ENCODE data around the gene C1orf105.
A peak's percentile ranks its signal among the peaks of the same experiment; 100 is the strongest.

C1orf105 gene

GRCh38 chr1:172451002-172451443, 30.5 kb downstream of the C1orf105 start (continued):
- TF ChIP-seq ZNF354C (tag by site-specific recombination; IDR thresholded peaks at IDR 0.05; ENCODE audit: borderline replicate concordance, low read depth) = no peak
- no peak for TF ChIP-seq ZNF585B (tag by site-specific recombination; IDR thresholded peaks at IDR 0.05)
- no peak for TF ChIP-seq WT1 (tag by site-specific recombination; IDR thresholded peaks at IDR 0.05)
- no peak for TF ChIP-seq ZBTB26 (tag by site-specific recombination; optimal IDR thresholded peaks at IDR 0.05)
- peak; percentile 84 for TF ChIP-seq ZNF398 (tag by site-specific recombination; IDR thresholded peaks at IDR 0.05)
- no peak for TF ChIP-seq ZNF558 (tag by site-specific recombination; IDR thresholded peaks at IDR 0.05)
- no peak for TF ChIP-seq ZNF23 (tag by site-specific recombination; IDR thresholded peaks at IDR 0.05; ENCODE audit: borderline replicate concordance)
- TF ChIP-seq ZBTB7A (tag by site-specific recombination; IDR thresholded peaks at IDR 0.05; ENCODE audit: low read depth) = no peak
- TF ChIP-seq ZNF169 (tag by site-specific recombination; IDR thresholded peaks at IDR 0.05) = no peak
- no peak for TF ChIP-seq ZIC2 (tag by site-specific recombination; IDR thresholded peaks at IDR 0.05)
- no peak for TF ChIP-seq ZSCAN16 (tag by site-specific recombination; IDR thresholded peaks at IDR 0.05)
- no peak for TF ChIP-seq ZNF24 (tag by site-specific recombination; IDR thresholded peaks at IDR 0.05)
- TF ChIP-seq ZNF677 (tag by site-specific recombination; IDR thresholded peaks at IDR 0.05) = no peak
- no peak for TF ChIP-seq ZNF404 (tag by site-specific recombination; IDR thresholded peaks at IDR 0.05)
- TF ChIP-seq ZNF571 (tag by site-specific recombination; IDR thresholded peaks at IDR 0.05) = no peak
- TF ChIP-seq TRIM28 (IDR thresholded peaks at IDR 0.05; ENCODE audit: borderline replicate concordance, low read length) = no peak
- no peak for TF ChIP-seq ZNF214 (tag by site-specific recombination; IDR thresholded peaks at IDR 0.05; ENCODE audit: borderline replicate concordance)
- TF ChIP-seq PRDM10 (tag by site-specific recombination; IDR thresholded peaks at IDR 0.05) = no peak
- TF ChIP-seq REST (tag by site-specific recombination; IDR thresholded peaks at IDR 0.05) = no peak
- TF ChIP-seq ZBTB8A (tag by site-specific recombination; IDR thresholded peaks at IDR 0.05) = no peak
- no peak for TF ChIP-seq REPIN1 (tag by site-specific recombination; IDR thresholded peaks at IDR 0.05; ENCODE audit: low read depth)
- no peak for TF ChIP-seq ZNF280C (tag by site-specific recombination; IDR thresholded peaks at IDR 0.05)
- TF ChIP-seq ZNF488 (tag by site-specific recombination; IDR thresholded peaks at IDR 0.05) = no peak
- no peak for TF ChIP-seq ZNF19 (tag by site-specific recombination; IDR thresholded peaks at IDR 0.05; ENCODE audit: low read depth)
- TF ChIP-seq ZNF621 (tag by site-specific recombination; IDR thresholded peaks at IDR 0.05) = no peak
- TF ChIP-seq ZFP69B (tag by site-specific recombination; IDR thresholded peaks at IDR 0.05) = no peak
- TF ChIP-seq ZNF426 (tag by site-specific recombination; IDR thresholded peaks at IDR 0.05) = no peak

All from HEK293 (cell line).